ENCODE measurements around the gene SUN1.

GRCh38 chr7:918118-918425 is 85.8 kb downstream of the SUN1 start:
- TF ChIP-seq POLR2A (IDR thresholded peaks at IDR 0.05; ENCODE audit: extremely low read depth, insufficient read length) (no peak), CTCF (IDR thresholded peaks at IDR 0.05; ENCODE audit: low read depth, low read length) (no peak)

All from NB4 (cell line).